Endothelial cell of umbilical vein (primary cell): ENCODE data around the gene MBNL2. TPM values are rescaled to one million over a fixed set of nuclear protein-coding genes. Genes with fewer than 3 reads are reported as not detected.

ENCODE experiments used
- BruUV-seq: library from RNA; stranded (reverse); fragments of 400-500 nt; replicated peaks from 2 replicates; lab custom pipeline; 2021; lab: Mats Ljungman, UMichigan
- CTCF ChIA-PET: fragments of 300-600, 350-600 bp; sonication (Branson Sonifier 250); formaldehyde crosslinking; loops from one replicate; lab custom pipeline; 2021; ENCODE audit warnings: antibody characterized with exemption, inconsistent platforms; lab: Charles Lee
- POLR2A ChIA-PET: fragments of 300-600, 350-600 bp; sonication (Branson Sonifier 250); formaldehyde crosslinking; loops from one replicate; lab custom pipeline; 2021; ENCODE audit warnings: antibody characterized with exemption, inconsistent platforms; lab: Charles Lee
- DNase-seq: peaks from one replicate; pipeline ENCODE4 v3.0.0-alpha.2; 2011; ENCODE audit warnings: low read depth, low spot score
- FAIRE-seq: peaks from 2 replicates; lab custom pipeline; 2011; peaks lifted over from hg19 to GRCh38; lab: Jason Lieb, UNC
- H2AFZ ChIP-seq: 2 replicates; pipeline ENCODE4 v1.6.0; 2012; ENCODE audit warnings: low read depth, low read length, control low read depth, inconsistent platforms
- H3K27ac ChIP-seq: 2 replicates; pipeline ENCODE4 v1.5.1; 2011; ENCODE audit warnings: low read depth, mild to moderate bottlenecking, control low read depth, low read length, moderate library complexity; ENCODE audit not compliant: insufficient read depth
- H3K27me3 ChIP-seq, 2 experiments: 2 replicates each; pipeline versions ENCODE4 v1.6.0 to v1.6.1; 2011; ENCODE audit warnings: low read length in 2 of 2, mixed read lengths in 1 of 2; ENCODE audit not compliant: control insufficient read depth in 2 of 2, insufficient read depth in 2 of 2
- H3K36me3 ChIP-seq, 2 experiments: 2 replicates in 1 of 2; 3 replicates in 1 of 2; pipeline ENCODE4 v1.5.1; 2011; ENCODE audit warnings: low read length in 2 of 2, mild to moderate bottlenecking in 1 of 2, moderate library complexity in 1 of 2; ENCODE audit not compliant: control insufficient read depth in 2 of 2, insufficient read depth in 2 of 2; ENCODE audit errors: extremely low read depth in 1 of 2
- H3K4me1 ChIP-seq: 3 replicates; pipeline ENCODE4 v1.5.1; 2011; ENCODE audit warnings: mild to moderate bottlenecking, low read length; ENCODE audit not compliant: control insufficient read depth, insufficient read depth; ENCODE audit errors: extremely low read depth
- H3K4me2 ChIP-seq: 2 replicates; pipeline ENCODE4 v1.6.1; 2011; ENCODE audit warnings: low read length, control low read depth, mixed read lengths; ENCODE audit not compliant: insufficient read depth
- H3K4me3 ChIP-seq, 3 experiments: fragments of 200-600 bp in 1 of 3; sonication (generic), shearing (Covaris generic) in 1 of 3; replicated peaks in 1 of 3; 2 replicates each; pipeline ENCODE4 v1.5.1; 2011 to 2016; ENCODE audit warnings: control low read depth in 3 of 3, low read length in 3 of 3, mild to moderate bottlenecking in 2 of 3, inconsistent platforms in 1 of 3, low read depth in 1 of 3, moderate library complexity in 1 of 3; ENCODE audit not compliant: insufficient read depth in 1 of 3
- H3K79me2 ChIP-seq: 2 replicates; pipeline ENCODE4 v1.6.0; 2012; ENCODE audit warnings: low read length, inconsistent platforms; ENCODE audit not compliant: control insufficient read depth, insufficient read depth
- H3K9ac ChIP-seq: replicated peaks from 2 replicates; pipeline ENCODE3; 2011; ENCODE audit warnings: low read length, control low read depth; ENCODE audit not compliant: insufficient read depth; ENCODE audit errors: extremely low read depth
- H3K9me1 ChIP-seq: replicated peaks from 3 replicates; pipeline ENCODE4 v1.6.0; 2011; ENCODE audit warnings: mild to moderate bottlenecking, low read length; ENCODE audit not compliant: control insufficient read depth, insufficient read depth; ENCODE audit errors: extremely low read depth
- H3K9me3 ChIP-seq: replicated peaks from 2 replicates; pipeline ENCODE4 v1.5.1; 2012; ENCODE audit warnings: low read length, inconsistent platforms; ENCODE audit not compliant: control insufficient read depth, insufficient read depth
- H4K20me1 ChIP-seq: replicated peaks from 2 replicates; pipeline ENCODE3; 2011; ENCODE audit warnings: mild to moderate bottlenecking, low read length; ENCODE audit not compliant: control insufficient read depth, insufficient read depth; ENCODE audit errors: extremely low read depth
- EZH2 ChIP-seq: IDR thresholded peaks from 2 replicates; pipeline ENCODE4 v1.6.1; 2012; ENCODE audit warnings: borderline replicate concordance, low read depth, mild to moderate bottlenecking, moderate library complexity, low read length, inconsistent platforms; ENCODE audit not compliant: severe bottlenecking
- FOS ChIP-seq: IDR thresholded peaks from 2 replicates; pipeline ENCODE4 v1.6.1; 2011; ENCODE audit warnings: mild to moderate bottlenecking, low read length, moderate library complexity, borderline replicate concordance; ENCODE audit not compliant: insufficient read depth
- GATA2 ChIP-seq: IDR thresholded peaks from 2 replicates; pipeline ENCODE4 v1.7.0; 2011; ENCODE audit warnings: low read depth, mild to moderate bottlenecking, moderate library complexity, mixed read lengths, low read length; ENCODE audit not compliant: insufficient read length, insufficient read depth
- JUN ChIP-seq: IDR thresholded peaks from 2 replicates; pipeline ENCODE4 v1.6.1; 2011; ENCODE audit warnings: borderline replicate concordance, low read depth; ENCODE audit not compliant: insufficient read length, insufficient read depth
- MYC ChIP-seq: IDR thresholded peaks from one replicate; pipeline ENCODE4 v1.6.1; 2011; ENCODE audit warnings: mild to moderate bottlenecking, low read depth, low read length
- POLR2A ChIP-seq: IDR thresholded peaks from 2 replicates; pipeline ENCODE4 v1.6.1; 2012; ENCODE audit warnings: low read depth, mild to moderate bottlenecking, control low read depth, low read length
- POLR2AphosphoS5 ChIP-seq: IDR thresholded peaks from 2 replicates; pipeline ENCODE4 v1.6.1; 2012; ENCODE audit warnings: low read depth, mild to moderate bottlenecking, control low read depth, low read length, moderate library complexity; ENCODE audit not compliant: insufficient read depth
- dilution Hi-C: fragments of 300-500 bp; cut with MboI; formaldehyde crosslinking; loops from one replicate; pipeline ENCODE4 v1.15.0; 2019; ENCODE audit warnings: low sequenced_read_pairs; ENCODE audit not compliant: extremely low pct_ligation_motif_present
- intact Hi-C: fragments of 100-400 bp; cut with micrococcal nuclease; formaldehyde crosslinking; loops from one replicate; pipeline ENCODE4 v1.10.0; 2022
- polyA plus RNA-seq, 4 experiments: library from polyadenylated mRNA; depleted of rRNA in 3 of 4; stranded (reverse) in 3 of 4; unstranded in 1 of 4; fragments of >200 nt; gene quantifications; 2 replicates each; pipeline versions ENCODE4 v1.2.1 to v1.2.3, GENCODE V29; 2011 to 2012; ENCODE audit warnings: missing spikeins in 1 of 4
- total RNA-seq: library from RNA; stranded (reverse); gene quantifications from 2 replicates; pipeline ENCODE4 v1.2.3, GENCODE V29; 2021
- TF ChIP-seq, protein P1 (sequence below): IDR thresholded peaks from 2 replicates; pipeline ENCODE4 v1.6.1; 2011; ENCODE audit not compliant: insufficient read depth, insufficient read length
- TF ChIP-seq, protein P2 (sequence below), 2 donors: IDR thresholded peaks; 1 replicate in 1 of 2; 2 replicates in 1 of 2; pipeline ENCODE4 v1.5.1; 2011; ENCODE audit warnings: low read length in 2 of 2, mild to moderate bottlenecking in 2 of 2, moderate library complexity in 2 of 2, control low read depth in 1 of 2, inconsistent platforms in 1 of 2, low read depth in 1 of 2; ENCODE audit not compliant: insufficient read depth in 1 of 2; ENCODE audit errors: extremely low read depth in 1 of 2

MBNL2 gene
- total and polyA plus RNA-seq, 2 donors (not counting 3 experiments of a cell fraction or from before 2014, with no cell fraction given), result 32.9 to 76.5 TPM

DNA sequence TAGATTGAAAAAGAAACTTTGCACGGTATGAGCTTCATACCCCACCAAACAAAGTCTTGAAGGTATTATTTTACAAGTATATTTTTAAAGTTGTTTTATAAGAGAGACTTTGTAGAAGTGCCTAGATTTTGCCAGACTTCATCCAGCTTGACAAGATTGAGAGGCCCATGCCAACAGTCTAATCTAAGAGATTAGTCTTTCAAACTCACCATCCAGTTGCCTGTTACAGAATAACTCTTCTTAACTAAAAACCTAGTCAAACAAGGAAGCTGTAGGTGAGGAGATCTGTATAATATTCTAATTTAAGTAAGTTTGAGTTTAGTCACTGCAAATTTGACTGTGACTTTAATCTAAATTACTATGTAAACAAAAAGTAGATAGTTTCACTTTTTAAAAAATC, 169.9 kb downstream of the MBNL2 start:
- Histone ChIP-seq H3K27ac (no peak overlapping the region), H3K9me3 (no peaks in the 10 kb centered on the region), H2AFZ (no peak overlapping the region), H3K4me2 (no peak overlapping the region), H3K79me2 (peaks cover 2% of the 10 kb centered on the region), H3K9ac (no peak overlapping the region), H3K4me3 (no peak overlapping the region), H4K20me1 (peaks cover 4% of the 10 kb centered on the region), H3K36me3 (peaks cover 6 to 17% of the 10 kb centered on the region in 2 experiments), H3K9me1 (no peaks in the 10 kb centered on the region), H3K4me1 (no peaks in the 10 kb centered on the region), H3K27me3 (no peaks in the 10 kb centered on the region)
- intact Hi-C loops (no loop called here), dilution Hi-C loops (no loop called here)
- CTCF ChIA-PET, result interaction anchor here (1.5 kb wide), 1 partner anchor 282 kb away, joined by 5 read pairs; no protein-coding TSS in a partner anchor
- TF ChIP-seq, protein P1, sequence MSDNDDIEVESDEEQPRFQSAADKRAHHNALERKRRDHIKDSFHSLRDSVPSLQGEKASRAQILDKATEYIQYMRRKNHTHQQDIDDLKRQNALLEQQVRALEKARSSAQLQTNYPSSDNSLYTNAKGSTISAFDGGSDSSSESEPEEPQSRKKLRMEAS, result no peak
- TF ChIP-seq POLR2AphosphoS5 (no peak), EZH2 (no peak), FOS (no peak)
- no peak for FAIRE-seq
- no TSS peak for BruUV-seq
- POLR2A ChIA-PET, result interaction anchor here (1.2 kb wide), 1 partner anchor 11 kb away, joined by 3 read pairs; no protein-coding TSS in a partner anchor
- DNase-seq, result no peak

DNA sequence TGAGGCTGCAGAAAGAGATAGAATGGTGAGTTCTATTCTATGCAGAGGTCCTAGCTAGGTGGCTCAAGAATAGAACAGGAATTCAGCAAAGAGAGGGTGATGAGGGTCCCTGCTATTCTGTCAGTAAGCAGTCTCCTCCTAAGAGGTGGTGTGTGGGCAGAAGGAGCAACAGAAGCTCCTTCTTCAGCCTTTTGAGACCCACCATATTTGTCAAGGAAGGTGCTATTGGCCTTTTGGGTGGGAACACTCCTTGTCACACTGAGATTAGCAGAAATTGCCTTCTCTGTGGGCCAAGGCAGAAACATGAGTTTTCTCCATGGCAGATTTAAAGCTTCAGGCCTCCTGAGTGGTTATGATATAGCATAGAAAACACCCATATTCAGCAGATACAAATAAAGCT, 172.4 kb downstream of the MBNL2 start:
- intact Hi-C loops (no loop called here), dilution Hi-C loops (no loop called here)
- DNase-seq (no peak), FAIRE-seq (no peak)
- no peak overlapping the region for H2AFZ ChIP-seq
- H3K9me3 ChIP-seq, result no peaks in the 10 kb centered on the region
- H3K36me3 ChIP-seq, result peaks cover 0 to 9% of the 10 kb centered on the region in 2 experiments
- H3K9ac ChIP-seq, result no peak overlapping the region
- no peaks in the 10 kb centered on the region for H3K9me1 ChIP-seq
- ChIA-PET POLR2A (no interaction called here), CTCF (interaction anchor here (0.9 kb wide), 1 partner anchor 8 kb away, joined by 3 read pairs; no protein-coding TSS in a partner anchor)
- no peaks in the 10 kb centered on the region for H3K4me1 ChIP-seq
- TF ChIP-seq FOS (no peak), MYC (no peak), POLR2AphosphoS5 (no peak), EZH2 (no peak), GATA2 (no peak), POLR2A (no peak), JUN (no peak)
- TF ChIP-seq, protein P2, sequence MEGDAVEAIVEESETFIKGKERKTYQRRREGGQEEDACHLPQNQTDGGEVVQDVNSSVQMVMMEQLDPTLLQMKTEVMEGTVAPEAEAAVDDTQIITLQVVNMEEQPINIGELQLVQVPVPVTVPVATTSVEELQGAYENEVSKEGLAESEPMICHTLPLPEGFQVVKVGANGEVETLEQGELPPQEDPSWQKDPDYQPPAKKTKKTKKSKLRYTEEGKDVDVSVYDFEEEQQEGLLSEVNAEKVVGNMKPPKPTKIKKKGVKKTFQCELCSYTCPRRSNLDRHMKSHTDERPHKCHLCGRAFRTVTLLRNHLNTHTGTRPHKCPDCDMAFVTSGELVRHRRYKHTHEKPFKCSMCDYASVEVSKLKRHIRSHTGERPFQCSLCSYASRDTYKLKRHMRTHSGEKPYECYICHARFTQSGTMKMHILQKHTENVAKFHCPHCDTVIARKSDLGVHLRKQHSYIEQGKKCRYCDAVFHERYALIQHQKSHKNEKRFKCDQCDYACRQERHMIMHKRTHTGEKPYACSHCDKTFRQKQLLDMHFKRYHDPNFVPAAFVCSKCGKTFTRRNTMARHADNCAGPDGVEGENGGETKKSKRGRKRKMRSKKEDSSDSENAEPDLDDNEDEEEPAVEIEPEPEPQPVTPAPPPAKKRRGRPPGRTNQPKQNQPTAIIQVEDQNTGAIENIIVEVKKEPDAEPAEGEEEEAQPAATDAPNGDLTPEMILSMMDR (IDR thresholded peaks at IDR 0.05; ENCODE audit: extremely low read depth in 1 of 2, insufficient read depth in 1 of 2, low read depth in 1 of 2, low read length in 2 of 2), result no peak
- TF ChIP-seq, protein P1, result no peak
- no peaks in the 10 kb centered on the region for H3K79me2 ChIP-seq
- BruUV-seq, result no TSS peak
- no peaks in the 10 kb centered on the region for H3K27me3 ChIP-seq
- no peak overlapping the region for H3K27ac ChIP-seq
- H3K4me2 ChIP-seq, result no peak overlapping the region
- no peak overlapping the region for H3K4me3 ChIP-seq
- no peaks in the 10 kb centered on the region for H4K20me1 ChIP-seq
